ENCODE results near the gene SERP2.

GRCh38 chr13:44329909-44330545 is 43.6 kb upstream of the SERP2 start:
- TF ChIP-seq EZH2phosphoT487 (IDR thresholded peaks at IDR 0.05; ENCODE audit: low read depth): no peak
- TF ChIP-seq, protein P1, sequence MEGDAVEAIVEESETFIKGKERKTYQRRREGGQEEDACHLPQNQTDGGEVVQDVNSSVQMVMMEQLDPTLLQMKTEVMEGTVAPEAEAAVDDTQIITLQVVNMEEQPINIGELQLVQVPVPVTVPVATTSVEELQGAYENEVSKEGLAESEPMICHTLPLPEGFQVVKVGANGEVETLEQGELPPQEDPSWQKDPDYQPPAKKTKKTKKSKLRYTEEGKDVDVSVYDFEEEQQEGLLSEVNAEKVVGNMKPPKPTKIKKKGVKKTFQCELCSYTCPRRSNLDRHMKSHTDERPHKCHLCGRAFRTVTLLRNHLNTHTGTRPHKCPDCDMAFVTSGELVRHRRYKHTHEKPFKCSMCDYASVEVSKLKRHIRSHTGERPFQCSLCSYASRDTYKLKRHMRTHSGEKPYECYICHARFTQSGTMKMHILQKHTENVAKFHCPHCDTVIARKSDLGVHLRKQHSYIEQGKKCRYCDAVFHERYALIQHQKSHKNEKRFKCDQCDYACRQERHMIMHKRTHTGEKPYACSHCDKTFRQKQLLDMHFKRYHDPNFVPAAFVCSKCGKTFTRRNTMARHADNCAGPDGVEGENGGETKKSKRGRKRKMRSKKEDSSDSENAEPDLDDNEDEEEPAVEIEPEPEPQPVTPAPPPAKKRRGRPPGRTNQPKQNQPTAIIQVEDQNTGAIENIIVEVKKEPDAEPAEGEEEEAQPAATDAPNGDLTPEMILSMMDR (IDR thresholded peaks at IDR 0.05; ENCODE audit: low read depth, low read length): no peak
